Activated naive CD4-positive, alpha-beta T cell treated with anti-CD3 and anti-CD28 coated beads, Interleukin-2, amount 10 ng/mL, durations not matched to agents 7 days and 5 days (primary cell): ENCODE results near the gene ANXA2.

Experiments used
- CTCF ChIA-PET: fragments of 350-600 bp; sonication (Branson Sonifier 250); formaldehyde crosslinking; loops from one replicate; lab custom pipeline; 2021; ENCODE audit warnings: antibody characterized with exemption; lab: Charles Lee
- DNase-seq: peaks from one replicate; pipeline ENCODE4 v3.0.0-alpha.2; 2020
- H3K27ac Mint-ChIP-seq: one replicate; pipeline ENCODE4 v1.8.0; 2021; ENCODE audit warnings: mild to moderate bottlenecking, moderate library complexity, mixed read lengths
- H3K27me3 Mint-ChIP-seq: one replicate; pipeline ENCODE4 v1.8.0; 2021; ENCODE audit warnings: mild to moderate bottlenecking, mixed read lengths
- H3K36me3 Mint-ChIP-seq: one replicate; pipeline ENCODE4 v1.8.0; 2021; ENCODE audit warnings: mixed read lengths
- H3K4me1 Mint-ChIP-seq: one replicate; pipeline ENCODE4 v1.8.0; 2021; ENCODE audit warnings: mixed read lengths
- H3K4me3 Mint-ChIP-seq: one replicate; pipeline ENCODE4 v1.8.0; 2021; ENCODE audit warnings: mild to moderate bottlenecking, moderate library complexity, mixed read lengths
- H3K9me3 Mint-ChIP-seq: one replicate; pipeline ENCODE4 v1.8.0; 2021; ENCODE audit warnings: mixed read lengths

ANXA2 gene

DNA sequence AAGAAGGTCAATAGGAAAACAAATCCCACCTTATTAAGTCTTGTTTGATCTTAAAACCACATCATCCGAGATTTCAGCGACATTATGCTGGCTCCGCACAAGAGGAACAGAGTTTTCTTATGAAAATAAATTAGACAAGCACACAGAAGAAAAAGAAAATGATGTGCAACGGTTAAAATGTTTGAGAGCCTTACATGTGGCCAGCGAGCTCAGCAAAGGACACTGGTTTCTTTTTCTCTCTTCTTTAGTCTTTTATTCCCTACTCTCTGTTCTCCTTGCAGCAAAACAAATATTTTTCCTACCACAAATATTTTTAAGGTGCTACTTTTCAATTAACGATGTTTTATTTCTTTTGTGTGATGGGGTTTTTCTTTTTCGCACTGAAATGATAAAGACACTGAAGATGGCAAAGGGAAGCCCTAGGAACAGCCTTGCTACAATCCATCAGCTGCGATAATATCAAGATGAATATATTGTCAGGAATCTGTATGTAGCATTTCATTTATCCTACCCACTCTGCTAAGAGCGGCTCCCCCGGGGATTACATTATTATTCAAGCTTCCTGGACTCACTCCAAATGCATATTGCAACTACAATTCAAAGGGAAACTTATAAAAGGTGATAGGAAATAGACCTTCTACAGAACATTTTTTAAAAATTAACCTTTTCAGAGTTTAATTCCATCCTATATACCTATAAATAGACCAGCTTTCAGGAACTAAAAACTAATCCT, 72.9 kb downstream of the ANXA2 start:
- H3K4me3 Mint-ChIP-seq, result no peak overlapping the region
- no peaks in the 10 kb centered on the region for H3K36me3 Mint-ChIP-seq
- no peaks in the 10 kb centered on the region for H3K9me3 Mint-ChIP-seq
- peaks cover 11% of the 10 kb centered on the region for H3K4me1 Mint-ChIP-seq
- peaks cover 55% of the 10 kb centered on the region for H3K27me3 Mint-ChIP-seq
- CTCF ChIA-PET, result interaction anchor here (0.6 to 6.5 kb wide), 12 partner anchors 12 to 633 kb away, joined by 3 to 73 read pairs (median 6); no protein-coding TSS in a partner anchor
- H3K27ac Mint-ChIP-seq, result no peak overlapping the region
- DNase-seq, result no peak

GRCh38 chr15:60323322-60323721, 74.5 kb downstream of the ANXA2 start:
- Mint-ChIP-seq H3K9me3 (no peaks in the 10 kb centered on the region), H3K4me1 (peaks cover 8% of the 10 kb centered on the region), H3K27me3 (peaks cover 50% of the 10 kb centered on the region), H3K4me3 (no peak overlapping the region), H3K36me3 (no peaks in the 10 kb centered on the region), H3K27ac (no peak overlapping the region)
- no peak for DNase-seq
- CTCF ChIA-PET, result interaction anchor here (1.1 to 6.5 kb wide), 3 partner anchors 8 to 598 kb away, joined by 3 to 73 read pairs (median 4); no protein-coding TSS in a partner anchor

DNA sequence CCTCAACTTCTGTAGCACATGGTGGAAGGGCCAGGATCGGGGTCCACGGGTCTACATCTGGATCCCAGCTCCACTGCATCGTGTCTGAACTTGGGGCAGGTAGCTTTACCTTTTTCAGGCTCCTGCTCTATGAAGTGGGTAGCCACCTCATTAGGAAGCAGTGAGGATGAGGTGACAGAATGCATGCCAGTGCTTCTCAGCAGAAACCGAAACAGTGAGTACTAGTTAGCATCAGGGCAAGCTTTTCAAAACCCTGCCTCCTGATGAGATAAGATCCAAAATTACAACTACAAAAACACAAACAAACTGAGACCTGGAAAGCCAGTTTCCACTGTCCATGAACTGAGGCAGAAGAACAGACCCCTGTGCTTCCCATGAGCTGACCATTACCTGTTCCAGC, 77.4 kb downstream of the ANXA2 start:
- no peaks in the 10 kb centered on the region for H3K9me3 Mint-ChIP-seq
- no peaks in the 10 kb centered on the region for H3K36me3 Mint-ChIP-seq
- no peak for DNase-seq
- H3K27ac Mint-ChIP-seq, result no peak overlapping the region
- H3K4me3 Mint-ChIP-seq, result no peak overlapping the region
- H3K4me1 Mint-ChIP-seq, result no peaks in the 10 kb centered on the region
- peaks cover 37% of the 10 kb centered on the region for H3K27me3 Mint-ChIP-seq
- CTCF ChIA-PET, result interaction anchor here (0.8 to 1.8 kb wide), 3 partner anchors 109 to 628 kb away, joined by 3 to 7 read pairs (median 5); no protein-coding TSS in a partner anchor

GRCh38 chr15:60318216-60318867, 79.4 kb downstream of the ANXA2 start:
- no peak overlapping the region for H3K4me3 Mint-ChIP-seq
- H3K27me3 Mint-ChIP-seq, result peaks cover 28% of the 10 kb centered on the region
- DNase-seq, result no peak
- H3K27ac Mint-ChIP-seq, result no peak overlapping the region
- H3K9me3 Mint-ChIP-seq, result no peaks in the 10 kb centered on the region
- H3K36me3 Mint-ChIP-seq, result no peaks in the 10 kb centered on the region
- H3K4me1 Mint-ChIP-seq, result no peaks in the 10 kb centered on the region
- CTCF ChIA-PET, result interaction anchor here (1.0 kb wide), 1 partner anchor 10 kb away, joined by 3 read pairs; no protein-coding TSS in a partner anchor

DNA sequence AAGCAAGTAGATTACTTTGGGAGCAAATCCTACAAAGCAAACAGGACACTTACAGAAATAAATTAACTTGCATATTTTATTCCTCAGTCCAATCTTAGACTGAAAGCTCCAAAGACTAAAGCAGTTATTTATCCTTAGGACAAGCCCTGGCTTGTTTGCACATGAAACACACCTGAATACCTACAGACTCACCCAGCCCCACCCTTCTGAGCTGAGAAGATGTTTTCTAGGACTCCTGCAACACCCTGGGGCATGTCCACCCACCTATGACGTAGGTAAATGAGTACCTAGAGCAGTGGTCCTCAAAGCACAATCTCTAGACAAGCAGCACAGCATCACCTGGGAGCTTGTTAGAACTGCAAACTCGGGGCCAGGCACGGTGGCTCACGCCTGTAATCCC, 80.8 kb downstream of the ANXA2 start:
- Mint-ChIP-seq H3K4me3 (no peak overlapping the region), H3K27me3 (peaks cover 15% of the 10 kb centered on the region), H3K9me3 (no peaks in the 10 kb centered on the region), H3K36me3 (no peaks in the 10 kb centered on the region), H3K4me1 (no peaks in the 10 kb centered on the region), H3K27ac (no peak overlapping the region)
- DNase-seq, result no peak
- CTCF ChIA-PET, result interaction anchor here (2.3 kb wide), 1 partner anchor 10 kb away, joined by 9 read pairs; no protein-coding TSS in a partner anchor

DNA sequence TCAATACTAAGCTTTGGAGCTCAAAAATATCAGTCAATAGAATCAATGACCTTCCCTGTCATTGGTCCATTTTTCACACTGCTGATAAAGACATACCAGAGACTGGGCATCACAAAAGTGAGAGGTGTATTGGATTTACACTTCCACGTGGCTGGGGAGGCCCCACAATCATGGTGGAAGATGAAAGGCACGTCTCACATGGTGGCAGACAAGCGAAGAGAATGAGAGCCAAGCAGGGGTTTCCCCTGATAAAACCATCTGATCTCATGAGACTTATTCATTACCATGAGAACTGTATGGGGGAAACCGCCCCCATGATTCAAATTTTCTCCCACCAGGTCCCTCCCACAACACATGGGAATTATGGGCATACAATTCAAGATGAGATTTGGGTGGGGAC, 81.9 kb downstream of the ANXA2 start:
- Mint-ChIP-seq H3K27ac (no peak overlapping the region), H3K4me3 (no peak overlapping the region), H3K36me3 (no peaks in the 10 kb centered on the region), H3K4me1 (no peaks in the 10 kb centered on the region), H3K27me3 (peaks cover 13% of the 10 kb centered on the region), H3K9me3 (no peaks in the 10 kb centered on the region)
- CTCF ChIA-PET, result interaction anchor here (0.7 to 2.3 kb wide), 4 partner anchors 11 to 564 kb away, joined by 3 to 9 read pairs (median 4); no protein-coding TSS in a partner anchor
- DNase-seq, result no peak

GRCh38 chr15:60313906-60314305, 83.9 kb downstream of the ANXA2 start:
- CTCF ChIA-PET, result no interaction called here
- no peaks in the 10 kb centered on the region for H3K4me1 Mint-ChIP-seq
- DNase-seq, result no peak
- H3K36me3 Mint-ChIP-seq, result no peaks in the 10 kb centered on the region
- no peak overlapping the region for H3K4me3 Mint-ChIP-seq
- no peak overlapping the region for H3K27ac Mint-ChIP-seq
- H3K27me3 Mint-ChIP-seq, result peaks cover 7% of the 10 kb centered on the region
- H3K9me3 Mint-ChIP-seq, result no peaks in the 10 kb centered on the region

GRCh38 chr15:60307034-60307433, 90.8 kb downstream of the ANXA2 start:
- DNase-seq, result no peak
- no peaks in the 10 kb centered on the region for H3K36me3 Mint-ChIP-seq
- no peak overlapping the region for H3K4me3 Mint-ChIP-seq
- CTCF ChIA-PET, result no interaction called here
- H3K4me1 Mint-ChIP-seq, result no peaks in the 10 kb centered on the region
- H3K9me3 Mint-ChIP-seq, result no peaks in the 10 kb centered on the region
- H3K27me3 Mint-ChIP-seq, result peaks cover 12% of the 10 kb centered on the region
- H3K27ac Mint-ChIP-seq, result no peak overlapping the region

GRCh38 chr15:60301024-60301423, 96.8 kb downstream of the ANXA2 start:
- DNase-seq, result no peak
- Mint-ChIP-seq H3K4me3 (no peak overlapping the region), H3K9me3 (peaks cover under 1% of the 10 kb centered on the region), H3K36me3 (no peaks in the 10 kb centered on the region), H3K27me3 (peaks cover 5% of the 10 kb centered on the region), H3K27ac (no peak overlapping the region), H3K4me1 (no peaks in the 10 kb centered on the region)
- CTCF ChIA-PET, result no interaction called here

DNA sequence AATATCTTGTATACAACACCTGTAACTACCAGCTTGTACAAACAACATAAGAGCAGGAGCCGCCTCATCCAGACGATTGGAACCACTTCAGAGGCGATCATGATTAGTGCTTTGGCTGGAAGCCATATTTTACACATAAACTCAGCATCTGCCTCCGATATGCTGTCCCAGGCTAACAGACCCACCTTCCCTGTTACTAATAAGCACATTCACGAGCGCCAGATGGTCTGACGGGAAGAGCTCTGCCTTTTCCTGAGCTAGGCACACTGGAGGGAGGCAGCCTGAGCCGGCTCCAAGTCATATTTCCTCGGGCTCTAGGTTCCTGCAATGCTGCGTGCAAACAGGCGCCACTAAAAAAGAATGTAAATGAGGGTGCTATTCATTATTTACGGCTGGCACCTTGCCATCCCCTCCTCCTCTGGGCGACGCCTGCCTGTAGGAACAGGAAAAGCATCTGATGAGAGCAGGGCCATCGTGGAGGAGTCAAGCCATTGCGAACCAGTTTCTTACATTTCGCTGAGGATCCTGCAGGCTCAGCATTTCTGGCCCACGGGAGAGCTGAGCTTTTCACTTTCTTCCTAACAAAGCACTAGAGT, 98.2 kb downstream of the ANXA2 start:
- H3K36me3 Mint-ChIP-seq, result no peaks in the 10 kb centered on the region
- no peaks in the 10 kb centered on the region for H3K4me1 Mint-ChIP-seq
- CTCF ChIA-PET, result no interaction called here
- DNase-seq, result no peak
- no peak overlapping the region for H3K27ac Mint-ChIP-seq
- H3K27me3 Mint-ChIP-seq, result peaks cover 13% of the 10 kb centered on the region
- H3K4me3 Mint-ChIP-seq, result no peak overlapping the region
- peaks cover 5% of the 10 kb centered on the region for H3K9me3 Mint-ChIP-seq
